ENCODE data around the gene C1orf116.
A peak's percentile ranks its signal among the peaks of the same experiment; 100 is the strongest.

C1orf116 gene

DNA sequence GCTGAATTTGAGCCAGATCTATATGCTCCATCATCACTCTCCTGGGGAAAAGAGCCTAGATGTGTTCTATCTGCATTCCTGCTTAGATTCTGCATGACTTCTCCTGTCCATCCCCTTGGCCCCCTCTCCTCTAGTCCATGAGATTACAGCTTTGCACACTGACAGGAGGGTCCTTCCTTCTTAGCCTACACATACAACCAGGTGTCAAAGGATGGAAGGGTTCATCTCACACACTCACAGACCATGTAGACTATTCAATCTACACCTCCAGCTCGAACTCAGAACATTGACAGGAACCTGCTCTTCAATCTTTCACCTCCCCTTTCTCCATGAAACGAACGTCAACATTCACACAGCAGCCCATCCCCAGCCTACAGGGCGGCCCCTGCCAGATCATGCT, 13.8 kb downstream of the C1orf116 start:
- DNase-seq, result no peak

DNA sequence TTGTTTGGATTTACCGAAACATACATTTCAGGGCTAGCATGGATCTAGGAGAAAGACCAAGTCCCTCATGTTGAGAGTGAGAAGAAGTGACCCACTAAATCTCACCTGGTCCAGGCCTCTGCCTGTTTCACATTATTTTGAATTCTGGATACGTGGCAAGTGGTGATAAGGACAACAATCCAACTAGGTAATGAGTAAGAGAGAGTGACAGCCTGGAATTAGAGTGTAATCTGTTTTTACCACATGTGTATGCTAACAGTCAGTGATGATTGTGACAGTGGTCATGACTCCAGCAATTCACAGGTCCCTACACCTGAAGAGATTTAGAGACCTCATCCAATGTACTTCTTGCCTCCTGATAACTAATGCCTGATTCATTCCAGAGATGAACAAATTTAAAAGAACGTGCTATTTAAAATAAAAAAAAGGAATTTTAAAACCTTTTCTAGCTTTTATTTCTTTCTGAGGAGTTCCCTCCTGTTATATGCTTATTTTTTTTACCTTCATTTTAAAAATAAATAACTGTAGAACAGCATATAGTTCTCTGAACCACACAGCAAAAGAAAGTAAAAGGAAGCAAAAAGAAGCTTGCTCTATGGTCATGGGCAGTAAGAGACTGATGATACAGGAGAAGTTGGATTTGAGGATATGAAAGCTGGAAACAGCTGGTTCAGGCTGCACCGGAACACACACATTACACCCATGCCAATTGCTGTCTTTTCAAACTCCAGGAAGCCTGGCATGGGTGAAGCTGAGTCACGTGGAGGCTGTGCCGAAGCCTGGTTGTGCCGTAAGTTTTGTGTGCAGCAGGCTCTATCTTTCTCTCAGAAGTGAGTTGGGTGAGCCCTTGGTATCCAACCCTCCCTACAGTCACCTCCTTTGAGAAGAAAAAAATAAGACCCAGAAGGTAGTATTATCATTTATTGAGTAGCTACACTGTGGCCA, 14.7 kb downstream of the C1orf116 start:
- DNase-seq, result no peak

DNA sequence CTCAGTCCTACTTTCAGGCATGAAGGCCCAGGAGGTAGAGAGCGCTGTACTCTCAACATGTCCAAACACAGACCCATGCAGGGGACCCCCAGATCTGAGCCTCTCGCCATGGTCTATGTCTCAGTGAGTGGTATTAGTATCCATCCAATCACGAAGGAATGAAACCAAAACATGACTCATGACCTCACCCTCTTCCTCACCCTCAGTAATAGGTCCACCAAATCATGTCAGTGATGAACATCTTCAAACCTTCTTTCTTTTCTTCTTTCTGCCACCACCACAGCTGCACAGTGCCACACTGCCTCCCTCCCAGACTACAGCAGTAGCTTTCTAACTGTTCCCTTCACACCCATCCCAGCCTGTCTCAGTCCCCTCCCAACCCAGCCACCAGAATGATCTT, 16.8 kb downstream of the C1orf116 start:
- no peak for DNase-seq

DNA sequence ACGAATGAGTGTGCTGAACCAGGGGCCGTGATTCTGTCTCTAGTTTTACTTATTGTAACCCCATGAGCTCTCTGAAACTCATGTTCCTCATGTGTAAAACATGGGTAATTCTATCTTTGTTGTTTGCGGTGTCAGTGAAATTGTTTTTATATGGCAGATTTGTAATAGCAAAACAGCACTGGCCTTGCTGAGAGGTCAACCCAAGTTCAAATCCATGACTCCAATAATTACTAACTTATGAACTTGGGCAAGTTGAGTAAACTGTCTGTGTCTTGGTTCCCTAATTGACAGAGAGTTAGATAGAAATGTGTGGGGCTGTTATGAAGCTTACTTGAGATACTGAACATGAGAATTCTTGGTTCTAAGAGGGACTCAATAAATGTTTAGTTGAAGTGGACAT, 17.8 kb downstream of the C1orf116 start:
- no peak for DNase-seq

DNA sequence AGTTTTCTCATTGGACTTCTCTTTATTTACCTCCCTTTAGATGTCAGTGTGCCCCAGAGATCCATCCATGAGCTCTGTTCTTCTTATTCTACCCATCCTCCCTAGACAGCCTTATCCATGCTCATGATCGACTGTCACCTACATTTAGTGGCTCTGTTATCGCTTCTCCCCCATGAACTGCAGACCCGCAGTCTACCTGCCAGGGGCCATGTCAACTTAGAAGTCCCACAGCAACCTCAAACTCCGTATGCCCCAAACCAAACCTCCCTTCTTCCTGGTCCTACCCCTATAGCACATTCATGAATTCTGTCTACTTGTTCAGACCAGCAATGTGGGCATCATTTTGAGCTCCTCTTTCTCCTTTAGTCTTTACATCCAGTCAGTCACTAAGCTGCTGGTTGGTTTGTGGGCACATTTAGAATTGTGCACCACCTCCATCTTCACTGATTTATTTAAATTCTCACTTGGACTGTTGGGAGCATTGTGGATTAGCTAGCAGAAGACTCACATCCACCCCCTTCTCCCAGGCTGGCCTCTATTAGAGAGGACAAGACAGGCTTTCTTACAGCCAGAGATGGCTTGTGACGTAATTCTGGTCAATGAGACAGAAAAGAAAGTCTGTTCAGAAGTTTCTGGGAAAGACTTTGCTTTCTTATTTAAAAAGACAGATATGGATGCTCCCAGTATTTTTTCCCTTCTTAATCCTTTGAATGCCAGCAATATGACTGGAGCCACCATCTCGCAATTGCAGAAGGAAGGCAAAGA, 19.1 kb downstream of the C1orf116 start:
- DNase-seq, result no peak

DNA sequence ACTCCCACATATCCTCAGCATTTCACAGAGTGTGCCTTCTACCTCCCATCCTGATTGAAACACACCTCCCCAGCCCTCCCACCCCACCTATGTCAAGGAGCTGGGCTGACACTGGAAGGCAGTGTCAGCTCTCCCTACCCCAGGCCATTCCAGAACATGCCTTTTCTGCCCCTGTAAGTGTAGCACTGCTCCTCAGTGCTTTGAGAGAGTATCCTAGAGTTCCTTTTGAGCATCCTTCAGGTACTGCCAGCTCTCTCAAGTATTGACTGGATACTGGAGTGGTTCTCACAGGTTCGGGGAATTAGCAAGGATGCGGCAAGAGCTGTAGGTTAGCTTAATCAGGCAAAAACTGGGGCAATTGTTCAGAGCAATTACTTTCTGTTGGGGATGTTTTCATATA, 21.8 kb downstream of the C1orf116 start:
- no peak for DNase-seq

DNA sequence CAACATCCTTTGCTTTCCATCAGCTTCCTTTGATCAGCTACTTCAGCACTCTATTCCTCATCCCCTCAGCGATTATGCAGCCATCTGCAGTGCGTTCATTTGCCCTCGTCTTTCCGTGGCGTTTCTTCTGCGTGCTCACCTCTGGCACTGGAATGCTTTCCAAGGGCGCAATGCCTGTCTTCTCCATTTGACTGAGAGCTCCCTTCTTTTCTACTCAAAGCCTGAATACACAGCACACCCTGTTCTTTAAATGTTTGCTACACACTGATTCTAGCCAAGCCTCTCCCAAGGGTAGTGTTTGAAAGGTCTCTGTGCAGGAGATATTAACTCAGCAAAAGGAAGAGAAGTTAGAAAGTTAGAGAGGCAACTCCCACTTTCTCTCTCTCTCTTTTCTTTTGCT, 22.6 kb downstream of the C1orf116 start:
- DNase-seq, result no peak

DNA sequence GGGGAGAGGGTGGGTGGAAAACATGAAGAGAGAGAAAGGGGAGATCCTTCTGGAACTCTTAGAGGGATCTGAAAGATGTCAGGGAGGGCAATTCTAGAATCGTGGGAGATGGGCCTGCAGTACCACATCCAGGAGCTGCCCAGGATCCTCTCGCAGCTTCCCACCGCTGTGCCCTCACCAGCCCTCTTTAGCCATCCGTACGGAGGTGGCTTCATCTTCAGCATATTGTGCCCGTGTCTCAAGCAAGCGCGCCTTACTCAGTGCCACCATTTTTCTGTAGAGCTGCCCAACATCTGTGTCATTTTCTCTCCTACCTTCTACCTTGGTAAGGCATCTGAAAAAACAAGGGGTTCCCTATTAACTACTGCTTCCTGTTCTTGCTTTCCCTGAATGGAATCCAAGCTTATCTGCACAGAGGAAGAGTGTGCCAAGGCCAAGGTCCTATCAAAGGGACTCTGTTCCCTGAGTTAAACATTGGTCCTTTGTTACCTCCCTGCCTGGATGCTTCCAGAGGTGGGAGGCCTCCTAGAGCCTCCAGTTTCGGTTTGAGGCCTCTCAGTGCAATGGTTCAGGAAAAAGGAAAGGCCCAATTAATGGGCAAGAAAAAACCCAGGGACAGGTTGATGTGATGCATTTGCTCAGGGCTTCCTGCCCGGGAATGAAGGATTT, 23.2 kb downstream of the C1orf116 start:
- DNase-seq, result no peak

DNA sequence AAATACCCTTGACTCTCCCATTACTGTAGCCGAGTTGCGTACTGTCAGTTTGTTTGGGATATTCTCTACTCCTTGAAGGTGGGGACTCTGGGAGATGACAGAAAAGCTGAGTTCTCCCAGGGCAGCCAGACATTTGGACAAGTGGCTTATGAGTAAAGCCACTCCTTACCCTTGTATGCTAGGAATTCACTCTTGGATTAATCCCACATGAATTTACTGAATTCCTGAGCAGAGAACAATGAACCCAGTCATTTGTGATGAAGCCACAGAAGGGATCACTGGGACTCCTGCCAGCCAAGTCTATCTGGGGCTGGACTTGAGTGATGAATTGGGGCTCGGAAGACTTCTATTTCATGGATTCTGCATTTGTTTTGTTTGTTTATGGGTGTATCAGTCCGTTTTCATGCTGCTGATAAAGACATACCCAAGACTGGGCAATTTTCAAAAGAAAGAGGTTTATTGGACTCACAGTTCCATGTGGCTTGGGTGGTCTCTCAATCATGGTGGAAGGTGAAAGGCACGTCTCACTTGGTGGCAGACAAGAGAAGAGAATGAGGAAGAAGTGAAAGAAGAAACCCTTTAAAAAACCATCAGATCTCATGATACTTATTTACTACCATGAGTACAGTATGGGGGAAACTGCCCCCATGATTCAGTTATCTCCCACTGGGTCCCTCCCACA, 25.1 kb downstream of the C1orf116 start:
- DNase-seq, result no peak

DNA sequence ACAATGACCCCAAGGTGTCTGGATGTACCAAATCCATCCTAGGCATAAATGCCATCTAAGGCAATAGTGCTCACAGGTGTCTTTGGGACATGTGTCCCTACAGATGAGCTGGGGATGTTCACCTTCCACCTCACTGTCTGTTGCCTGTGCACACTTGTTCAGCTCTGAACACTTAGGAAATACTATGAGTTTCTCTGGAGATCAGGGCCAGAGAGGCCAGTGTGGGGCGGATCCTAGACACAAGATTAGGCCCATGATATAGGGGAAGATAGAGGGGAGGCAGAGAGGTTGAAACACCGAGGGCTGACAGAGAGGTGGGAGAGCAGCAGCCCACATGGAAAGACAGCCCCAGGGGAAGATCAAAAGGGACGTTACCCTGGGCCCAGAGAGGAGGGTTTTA, 25.6 kb downstream of the C1orf116 start:
- no peak for DNase-seq

DNA sequence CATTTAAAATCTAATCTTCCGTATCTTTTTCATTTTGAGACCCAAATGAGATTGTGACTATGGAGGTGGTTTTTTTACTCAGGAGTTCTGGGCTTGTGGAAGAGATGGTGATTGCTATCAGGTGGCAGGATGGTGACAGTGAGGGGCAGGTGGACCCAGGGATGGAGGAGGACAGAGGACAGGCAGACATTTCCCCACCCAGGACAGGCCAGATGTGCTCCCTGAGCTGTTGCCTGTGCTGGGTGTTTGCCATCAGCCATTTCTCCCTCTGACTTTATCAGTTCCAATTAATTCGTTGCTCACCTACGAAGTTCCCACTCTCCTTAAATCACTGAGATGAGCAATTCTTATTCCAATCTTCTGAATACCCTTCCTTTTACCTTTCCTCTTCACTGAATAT, 26.5 kb downstream of the C1orf116 start:
- no peak for DNase-seq

DNA sequence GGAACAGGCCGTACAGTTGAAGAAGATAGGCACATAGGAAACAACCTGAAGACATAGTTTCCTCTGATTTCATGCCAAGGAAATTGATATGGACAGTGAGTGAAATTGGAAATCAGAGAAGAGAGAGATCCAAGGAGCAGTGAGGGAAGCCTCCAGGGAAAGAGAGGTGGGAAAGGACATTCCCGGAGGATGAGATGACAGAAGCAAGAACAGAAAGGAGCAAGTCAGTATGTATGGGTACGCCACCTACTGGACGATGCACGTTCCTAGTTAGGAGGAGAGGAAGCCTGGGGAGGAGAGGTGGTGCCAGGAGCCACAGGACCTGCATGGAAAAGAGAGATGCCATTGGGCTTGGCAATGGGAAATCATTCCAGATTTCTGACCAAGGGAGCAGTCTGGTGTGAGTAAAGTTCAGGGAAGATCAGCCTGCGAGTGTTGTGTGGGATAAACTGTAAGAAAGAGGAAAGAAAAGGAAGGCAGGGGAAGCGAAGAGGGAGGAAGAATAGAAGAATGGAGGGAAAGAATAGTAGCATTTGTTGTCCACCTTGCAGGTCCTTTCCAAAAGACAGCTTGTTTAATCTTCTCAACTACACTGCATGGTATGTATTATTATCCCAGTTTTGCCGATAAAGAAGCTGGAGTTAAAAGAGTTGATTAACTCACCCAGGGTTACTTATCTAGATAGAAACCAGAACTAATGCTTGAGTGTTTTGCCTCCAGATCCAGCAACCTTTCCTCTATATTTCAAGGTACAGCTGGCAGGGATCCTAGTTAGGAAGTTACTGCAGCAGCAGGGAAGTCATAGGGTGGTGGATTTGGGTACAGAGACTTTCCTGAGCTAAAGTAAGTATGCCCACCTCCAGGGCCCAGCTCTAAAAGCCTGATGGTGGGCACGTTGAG, 27.4 kb downstream of the C1orf116 start:
- peak; percentile 81 for DNase-seq

DNA sequence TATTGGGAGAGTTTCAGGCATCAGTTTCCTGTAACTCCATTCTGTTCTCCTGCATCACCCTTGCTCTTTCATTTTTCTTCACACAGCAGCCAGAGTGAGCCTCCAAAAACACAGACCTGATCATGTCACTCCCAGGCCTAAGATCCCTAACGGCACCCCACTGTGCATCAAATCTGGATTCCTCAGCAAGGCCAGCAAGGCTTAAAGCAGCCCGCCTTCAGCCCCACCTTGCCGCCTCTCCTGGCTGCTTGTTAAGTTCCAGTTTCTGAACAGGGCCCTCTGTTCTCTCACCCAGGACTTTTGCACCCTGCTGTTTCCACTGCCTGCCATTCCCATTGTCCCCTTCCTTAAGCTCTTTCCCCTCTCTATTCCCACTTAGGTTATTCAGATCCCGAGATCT, 29.3 kb downstream of the C1orf116 start:
- DNase-seq, result no peak

DNA sequence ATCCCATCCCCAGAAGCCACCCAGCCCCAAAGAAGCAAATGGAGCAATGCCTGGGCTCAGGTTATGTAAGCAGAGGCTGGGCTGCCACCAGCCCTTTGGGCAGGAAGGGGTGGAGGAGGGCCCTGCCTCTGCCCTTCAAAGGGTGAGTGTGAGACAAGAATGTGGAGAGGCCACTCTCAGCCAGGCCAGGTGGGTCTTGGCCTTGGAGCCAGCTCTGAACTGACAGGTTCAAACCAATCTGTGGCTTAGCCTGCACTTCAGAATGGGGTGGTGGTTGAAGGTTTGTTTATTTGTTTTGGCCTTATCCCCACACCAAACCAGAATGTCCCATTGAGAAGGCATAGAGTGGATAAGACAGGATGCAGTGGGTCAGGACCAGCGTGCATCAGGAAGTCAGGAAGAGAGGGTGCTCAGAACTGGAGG, 29.8 kb downstream of the C1orf116 start:
- no peak for DNase-seq

DNA sequence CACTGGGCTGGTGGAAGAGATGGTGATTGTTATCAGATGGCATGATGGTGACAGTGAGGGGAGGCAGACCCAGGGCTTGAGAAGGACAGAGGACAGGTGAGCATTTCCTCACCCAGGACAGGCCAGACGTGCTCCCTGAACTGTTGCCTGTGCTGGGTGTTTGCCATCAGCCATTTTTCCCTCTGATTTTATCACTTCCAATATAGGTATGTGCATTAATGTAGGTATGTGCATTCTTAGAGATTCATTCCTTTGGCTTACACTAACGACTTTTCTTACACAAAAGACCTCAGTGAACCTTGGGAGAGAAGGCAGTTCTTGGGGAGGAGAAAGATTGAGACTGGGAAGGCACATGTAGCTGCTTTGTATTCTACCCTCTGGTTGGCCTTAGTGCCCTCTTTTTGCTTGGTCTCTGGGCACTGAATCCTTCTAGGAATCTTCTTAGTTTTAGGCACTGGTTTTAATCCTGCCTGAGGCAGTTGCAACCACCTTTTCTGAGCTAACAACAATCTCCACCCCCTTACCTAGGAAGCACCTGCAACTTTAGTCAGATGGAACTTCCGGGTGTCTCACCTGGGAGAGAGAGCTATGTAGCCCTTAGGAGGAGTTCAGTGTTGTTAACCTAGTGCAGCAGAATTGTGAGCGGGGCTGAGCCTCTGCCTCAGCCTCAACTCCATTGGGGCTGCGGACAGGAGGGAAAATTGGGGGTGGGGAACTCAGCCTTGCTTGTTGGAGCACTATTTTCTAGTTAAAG, 30.9 kb downstream of the C1orf116 start:
- no peak for DNase-seq

DNA sequence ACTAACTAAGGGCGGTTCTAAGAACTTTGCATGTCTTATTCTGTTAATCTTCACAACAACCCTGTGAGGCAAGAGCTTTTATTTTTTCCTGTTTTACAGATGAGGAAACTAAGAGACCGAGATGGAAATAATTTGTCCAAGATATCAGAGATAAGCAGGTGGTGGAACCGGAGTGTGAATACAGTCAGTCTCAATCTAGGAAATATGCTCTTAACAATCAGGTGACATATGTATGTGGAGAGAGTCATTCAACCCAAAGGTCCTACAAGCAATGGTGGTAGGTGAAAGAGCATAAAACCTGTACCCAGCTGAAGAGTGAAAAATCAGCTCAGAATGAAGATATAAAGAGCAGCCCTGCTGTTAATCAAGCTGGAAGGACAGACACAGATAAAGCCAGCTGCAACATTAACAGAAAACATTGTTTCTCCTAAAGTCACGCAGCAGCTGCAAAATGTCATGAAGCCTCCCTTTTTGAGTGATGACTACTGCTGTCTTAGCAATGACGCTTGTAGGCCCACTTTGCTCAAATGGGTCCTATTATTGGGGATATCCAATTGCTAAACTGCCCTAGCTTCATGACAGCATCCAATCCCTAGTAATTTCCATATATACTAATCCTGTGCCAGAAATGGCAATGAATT, 31.8 kb downstream of the C1orf116 start:
- no peak for DNase-seq

DNA sequence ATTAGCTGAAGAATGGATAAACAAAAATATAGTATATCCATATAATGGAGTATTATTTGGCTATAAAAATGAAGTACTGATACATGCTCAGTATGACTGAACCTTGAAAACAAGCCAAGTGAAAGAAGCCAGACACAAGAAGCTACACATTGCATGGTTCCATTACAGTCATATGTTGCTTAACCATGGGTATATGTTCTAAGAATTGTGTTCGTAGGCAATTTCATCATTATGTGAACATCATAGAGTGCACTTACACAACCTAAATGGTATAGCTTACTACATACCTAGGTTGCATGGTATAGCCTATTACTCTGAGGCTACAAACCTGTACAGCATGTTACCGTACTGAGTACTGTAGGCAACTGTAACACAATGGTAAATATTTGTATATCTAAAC, 33.7 kb downstream of the C1orf116 start:
- no peak for DNase-seq

DNA sequence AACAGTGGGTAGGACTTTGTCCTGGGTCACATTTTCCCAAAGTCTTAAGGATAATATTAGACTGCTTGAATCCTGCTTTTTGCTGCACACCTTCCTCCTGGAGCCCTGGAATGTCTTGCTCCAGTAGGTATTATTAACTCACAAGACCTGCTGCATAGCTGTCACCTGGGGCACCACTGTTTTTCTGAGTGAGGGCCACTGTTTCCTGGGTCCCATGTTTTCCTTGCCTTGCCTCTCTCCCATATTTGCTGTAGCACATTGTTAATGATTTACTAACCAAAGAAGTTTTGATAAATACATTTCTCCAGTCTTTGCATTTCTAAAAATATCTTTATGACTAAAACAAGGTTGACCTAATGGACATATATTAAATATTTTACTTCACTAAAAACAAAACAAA, 39.8 kb downstream of the C1orf116 start:
- no peak for DNase-seq

DNA sequence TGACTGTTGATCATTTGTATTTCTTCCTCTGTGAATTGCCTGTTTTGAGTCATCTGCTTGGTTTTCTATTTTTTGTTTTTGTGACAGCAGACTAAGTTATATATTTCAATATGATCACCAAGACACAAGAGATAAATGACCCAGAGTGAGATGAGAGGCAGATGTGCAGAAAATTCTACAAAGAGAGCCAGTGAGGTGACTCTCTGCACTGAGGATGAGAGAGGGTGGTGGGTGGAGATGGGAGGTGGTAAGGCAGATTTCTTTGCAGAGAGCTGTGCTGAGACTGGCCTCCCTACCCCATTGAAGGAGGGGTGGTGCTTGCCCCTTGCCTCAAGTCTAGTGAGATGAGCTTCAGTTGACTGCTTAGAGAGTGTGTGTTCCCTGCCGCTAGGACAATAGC, 44.7 kb downstream of the C1orf116 start:
- no peak for DNase-seq

DNA sequence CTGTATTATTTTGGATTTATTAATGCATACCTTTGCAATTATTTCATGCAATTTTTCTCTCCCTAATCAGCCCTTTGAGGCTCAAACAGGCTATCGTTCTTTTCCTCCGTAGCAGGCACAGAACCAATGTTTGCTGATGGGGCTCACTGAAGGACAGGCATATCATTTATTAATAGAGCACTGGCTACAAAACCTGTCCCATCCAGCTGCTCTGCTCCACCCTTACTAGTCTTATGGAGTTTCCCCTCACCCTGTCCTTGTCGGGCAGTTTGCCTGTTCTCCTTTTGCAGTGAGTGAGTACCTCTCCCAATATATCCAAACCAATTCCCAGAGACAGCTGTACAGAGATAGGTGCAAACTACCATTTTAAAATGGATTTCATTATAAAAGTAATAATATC, 45.7 kb downstream of the C1orf116 start:
- DNase-seq, result no peak

DNA sequence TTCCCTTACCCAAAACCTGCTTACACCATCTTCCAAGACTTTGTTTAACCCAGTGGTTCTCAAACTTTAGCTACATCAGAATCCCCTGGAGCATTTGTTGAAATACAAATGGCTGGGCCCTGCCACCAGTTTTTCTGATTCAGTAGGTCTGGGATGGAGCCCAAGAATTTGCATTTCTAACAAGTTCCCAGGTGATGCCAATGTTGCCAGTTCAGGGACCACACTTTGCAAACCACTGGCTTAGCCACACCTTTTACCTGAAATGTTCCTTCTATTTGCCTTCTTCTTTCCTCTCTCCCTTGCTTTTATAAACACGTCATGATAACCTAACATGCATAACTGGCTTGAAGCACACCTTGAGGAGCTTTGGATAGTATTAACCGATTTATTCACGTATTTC, 46.2 kb downstream of the C1orf116 start:
- DNase-seq, result no peak

All from NCI-H82 (cell line).